ENCODE data around the gene CSRNP3.

GRCh38 chr2:165587335-165587938 lies 117.9 kb downstream of the CSRNP3 start:
- TF ChIP-seq CREM (IDR thresholded peaks at IDR 0.05; ENCODE audit: low read depth) (no peak), STAT1 (conservative IDR thresholded peaks at IDR 0.05) (no peak), POLR2A (IDR thresholded peaks at IDR 0.05; ENCODE audit: low read depth, low read length) (no peak), ZBTB33 (IDR thresholded peaks at IDR 0.05) (no peak), POLR2AphosphoS5 (IDR thresholded peaks at IDR 0.05; ENCODE audit: low read length) (no peak), TAF1 (IDR thresholded peaks at IDR 0.05; ENCODE audit: borderline replicate concordance, low read depth, low read length) (no peak), EP300 (IDR thresholded peaks at IDR 0.05; ENCODE audit: borderline replicate concordance in 1 of 2, control insufficient read depth in 1 of 2, low read depth in 2 of 2, low read length in 2 of 2) (no peak), FOXM1 (IDR thresholded peaks at IDR 0.05; ENCODE audit: low read depth, low read length) (no peak), JUND (IDR thresholded peaks at IDR 0.05; ENCODE audit: low read depth, low read length) (no peak), CEBPB (IDR thresholded peaks at IDR 0.05; ENCODE audit: borderline replicate concordance in 1 of 2, low read depth in 2 of 2, low read length in 2 of 2) (no peak), ZNF207 (IDR thresholded peaks at IDR 0.05; ENCODE audit: borderline replicate concordance) (no peak)
- TF ChIP-seq, protein P1, sequence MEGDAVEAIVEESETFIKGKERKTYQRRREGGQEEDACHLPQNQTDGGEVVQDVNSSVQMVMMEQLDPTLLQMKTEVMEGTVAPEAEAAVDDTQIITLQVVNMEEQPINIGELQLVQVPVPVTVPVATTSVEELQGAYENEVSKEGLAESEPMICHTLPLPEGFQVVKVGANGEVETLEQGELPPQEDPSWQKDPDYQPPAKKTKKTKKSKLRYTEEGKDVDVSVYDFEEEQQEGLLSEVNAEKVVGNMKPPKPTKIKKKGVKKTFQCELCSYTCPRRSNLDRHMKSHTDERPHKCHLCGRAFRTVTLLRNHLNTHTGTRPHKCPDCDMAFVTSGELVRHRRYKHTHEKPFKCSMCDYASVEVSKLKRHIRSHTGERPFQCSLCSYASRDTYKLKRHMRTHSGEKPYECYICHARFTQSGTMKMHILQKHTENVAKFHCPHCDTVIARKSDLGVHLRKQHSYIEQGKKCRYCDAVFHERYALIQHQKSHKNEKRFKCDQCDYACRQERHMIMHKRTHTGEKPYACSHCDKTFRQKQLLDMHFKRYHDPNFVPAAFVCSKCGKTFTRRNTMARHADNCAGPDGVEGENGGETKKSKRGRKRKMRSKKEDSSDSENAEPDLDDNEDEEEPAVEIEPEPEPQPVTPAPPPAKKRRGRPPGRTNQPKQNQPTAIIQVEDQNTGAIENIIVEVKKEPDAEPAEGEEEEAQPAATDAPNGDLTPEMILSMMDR (IDR thresholded peaks at IDR 0.05 in 2 of 3, conservative IDR thresholded peaks at IDR 0.05 in 1 of 3; ENCODE audit: control insufficient read depth in 2 of 3, extremely low read depth in 1 of 3, insufficient read depth in 1 of 3, low read depth in 3 of 3, low read length in 3 of 3): no peak

Measured in GM12878 (cell line).